HG03280 (cell line): ENCODE data around the gene PPIE.

Source experiments
- ATAC-seq: cut with Tn5 transposase; IDR thresholded peaks from one replicate; pipeline ENCODE4 v1.9.1; 2021; ENCODE audit warnings: mild to moderate bottlenecking, moderate library complexity; ENCODE audit not compliant: unreplicated experiment

Gene PPIE

GRCh38 chr1:39720094-39720999 lies 18.3 kb upstream of the PPIE start:
- no peak for ATAC-seq

GRCh38 chr1:39721664-39722063 lies 17.0 kb upstream of the PPIE start:
- no peak for ATAC-seq

- ATAC-seq = no peak
Observed at GRCh38 chr1:39722495-39722894, 16.2 kb upstream of the PPIE start.

- ATAC-seq = no peak
Observed at GRCh38 chr1:39726600-39726999, 12.1 kb upstream of the PPIE start.

GRCh38 chr1:39727221-39727931 lies 11.3 kb upstream of the PPIE start:
- peak; percentile 50 for ATAC-seq

GRCh38 chr1:39727932-39728317 lies 10.8 kb upstream of the PPIE start:
- ATAC-seq = peak; percentile 46

- no peak for ATAC-seq
Observed at GRCh38 chr1:39729030-39729429, 9.7 kb upstream of the PPIE start.

- no peak for ATAC-seq
Observed at GRCh38 chr1:39729842-39730241, 8.8 kb upstream of the PPIE start.

GRCh38 chr1:39732730-39733129 lies 6.0 kb upstream of the PPIE start:
- ATAC-seq = no peak

- ATAC-seq = no peak
Observed at GRCh38 chr1:39733161-39733560, 5.5 kb upstream of the PPIE start.

- ATAC-seq = no peak
Observed at GRCh38 chr1:39735731-39736130, 3.0 kb upstream of the PPIE start.

- ATAC-seq = no peak
Observed at GRCh38 chr1:39737546-39738169, 1.0 kb upstream of the PPIE start.

- ATAC-seq = no peak
Observed at GRCh38 chr1:39745016-39745670, 6.5 kb downstream of the PPIE start.

- ATAC-seq = no peak
Observed at GRCh38 chr1:39751595-39751994, 12.9 kb downstream of the PPIE start.

- no peak for ATAC-seq
Observed at GRCh38 chr1:39752703-39753102, 14.0 kb downstream of the PPIE start.

GRCh38 chr1:39753132-39754025 lies 14.7 kb downstream of the PPIE start:
- ATAC-seq = no peak

- no peak for ATAC-seq
Observed at GRCh38 chr1:39754026-39754570, 15.4 kb downstream of the PPIE start.

- ATAC-seq = no peak
Observed at GRCh38 chr1:39754906-39755504, 16.3 kb downstream of the PPIE start.

GRCh38 chr1:39755965-39756659 lies 17.4 kb downstream of the PPIE start:
- no peak for ATAC-seq
